Measurements from ENCODE around the gene AKR1D1. TPM values are rescaled to one million over a fixed set of nuclear protein-coding genes. Genes with fewer than 3 reads are reported as not detected.

AKR1D1 gene
- total and polyA plus RNA-seq, 2 of the 13 experiments (the other 11 are each of a cell fraction or from before 2014, with no cell fraction given), result 6.9 to 37.0 TPM

- TF ChIP-seq PHF21A (CRISPR knock-in tag; IDR thresholded peaks at IDR 0.05) (0 out of 2 replicates have a peak, but pooled peaks have one; percentile 39), ZFY (CRISPR knock-in tag; IDR thresholded peaks at IDR 0.05) (no peak), SUZ12 (IDR thresholded peaks at IDR 0.05; ENCODE audit: low read depth, low read length) (no peak), YEATS2 (CRISPR knock-in tag; IDR thresholded peaks at IDR 0.05; ENCODE audit: borderline replicate concordance) (no peak), NR2F2 (IDR thresholded peaks at IDR 0.05; ENCODE audit: borderline replicate concordance, low read depth) (peak; percentile 47; the same call in 1 of the 2 replicates), REXO4 (CRISPR knock-in tag; IDR thresholded peaks at IDR 0.05; ENCODE audit: borderline replicate concordance) (no peak), DBP (CRISPR knock-in tag; IDR thresholded peaks at IDR 0.05; ENCODE audit: not compliant biosample characterization) (no peak), ZMAT5 (CRISPR knock-in tag; IDR thresholded peaks at IDR 0.05; ENCODE audit: borderline replicate concordance, low read depth) (no peak), ZNF605 (CRISPR knock-in tag; IDR thresholded peaks at IDR 0.05) (no peak; the same call in 1 of the 2 replicates), KLF11 (CRISPR knock-in tag; IDR thresholded peaks at IDR 0.05) (no peak), MAZ (IDR thresholded peaks at IDR 0.05; ENCODE audit: borderline replicate concordance, low read depth, low read length) (no peak), MAZ (CRISPR knock-in tag; IDR thresholded peaks at IDR 0.05; ENCODE audit: low read depth) (no peak)
- TF ChIP-seq, protein P1, sequence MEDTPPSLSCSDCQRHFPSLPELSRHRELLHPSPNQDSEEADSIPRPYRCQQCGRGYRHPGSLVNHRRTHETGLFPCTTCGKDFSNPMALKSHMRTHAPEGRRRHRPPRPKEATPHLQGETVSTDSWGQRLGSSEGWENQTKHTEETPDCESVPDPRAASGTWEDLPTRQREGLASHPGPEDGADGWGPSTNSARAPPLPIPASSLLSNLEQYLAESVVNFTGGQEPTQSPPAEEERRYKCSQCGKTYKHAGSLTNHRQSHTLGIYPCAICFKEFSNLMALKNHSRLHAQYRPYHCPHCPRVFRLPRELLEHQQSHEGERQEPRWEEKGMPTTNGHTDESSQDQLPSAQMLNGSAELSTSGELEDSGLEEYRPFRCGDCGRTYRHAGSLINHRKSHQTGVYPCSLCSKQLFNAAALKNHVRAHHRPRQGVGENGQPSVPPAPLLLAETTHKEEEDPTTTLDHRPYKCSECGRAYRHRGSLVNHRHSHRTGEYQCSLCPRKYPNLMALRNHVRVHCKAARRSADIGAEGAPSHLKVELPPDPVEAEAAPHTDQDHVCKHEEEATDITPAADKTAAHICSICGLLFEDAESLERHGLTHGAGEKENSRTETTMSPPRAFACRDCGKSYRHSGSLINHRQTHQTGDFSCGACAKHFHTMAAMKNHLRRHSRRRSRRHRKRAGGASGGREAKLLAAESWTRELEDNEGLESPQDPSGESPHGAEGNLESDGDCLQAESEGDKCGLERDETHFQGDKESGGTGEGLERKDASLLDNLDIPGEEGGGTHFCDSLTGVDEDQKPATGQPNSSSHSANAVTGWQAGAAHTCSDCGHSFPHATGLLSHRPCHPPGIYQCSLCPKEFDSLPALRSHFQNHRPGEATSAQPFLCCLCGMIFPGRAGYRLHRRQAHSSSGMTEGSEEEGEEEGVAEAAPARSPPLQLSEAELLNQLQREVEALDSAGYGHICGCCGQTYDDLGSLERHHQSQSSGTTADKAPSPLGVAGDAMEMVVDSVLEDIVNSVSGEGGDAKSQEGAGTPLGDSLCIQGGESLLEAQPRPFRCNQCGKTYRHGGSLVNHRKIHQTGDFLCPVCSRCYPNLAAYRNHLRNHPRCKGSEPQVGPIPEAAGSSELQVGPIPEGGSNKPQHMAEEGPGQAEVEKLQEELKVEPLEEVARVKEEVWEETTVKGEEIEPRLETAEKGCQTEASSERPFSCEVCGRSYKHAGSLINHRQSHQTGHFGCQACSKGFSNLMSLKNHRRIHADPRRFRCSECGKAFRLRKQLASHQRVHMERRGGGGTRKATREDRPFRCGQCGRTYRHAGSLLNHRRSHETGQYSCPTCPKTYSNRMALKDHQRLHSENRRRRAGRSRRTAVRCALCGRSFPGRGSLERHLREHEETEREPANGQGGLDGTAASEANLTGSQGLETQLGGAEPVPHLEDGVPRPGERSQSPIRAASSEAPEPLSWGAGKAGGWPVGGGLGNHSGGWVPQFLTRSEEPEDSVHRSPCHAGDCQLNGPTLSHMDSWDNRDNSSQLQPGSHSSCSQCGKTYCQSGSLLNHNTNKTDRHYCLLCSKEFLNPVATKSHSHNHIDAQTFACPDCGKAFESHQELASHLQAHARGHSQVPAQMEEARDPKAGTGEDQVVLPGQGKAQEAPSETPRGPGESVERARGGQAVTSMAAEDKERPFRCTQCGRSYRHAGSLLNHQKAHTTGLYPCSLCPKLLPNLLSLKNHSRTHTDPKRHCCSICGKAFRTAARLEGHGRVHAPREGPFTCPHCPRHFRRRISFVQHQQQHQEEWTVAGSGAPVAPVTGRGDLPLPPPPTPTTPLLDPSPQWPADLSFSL (CRISPR knock-in tag; IDR thresholded peaks at IDR 0.05), result no peak
- TF ChIP-seq, protein P2, sequence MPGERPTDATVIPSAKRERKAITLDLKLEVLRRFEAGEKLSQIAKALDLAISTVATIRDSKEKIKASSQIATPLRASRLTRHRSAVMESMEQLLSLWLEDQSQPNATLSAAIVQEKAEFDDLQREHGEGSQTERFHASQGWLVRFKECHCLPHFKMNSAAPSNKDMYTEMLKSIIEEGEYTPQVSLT (CRISPR knock-in tag; IDR thresholded peaks at IDR 0.05; ENCODE audit: borderline replicate concordance, low read depth), result no peak
- TF ChIP-seq, protein P3, sequence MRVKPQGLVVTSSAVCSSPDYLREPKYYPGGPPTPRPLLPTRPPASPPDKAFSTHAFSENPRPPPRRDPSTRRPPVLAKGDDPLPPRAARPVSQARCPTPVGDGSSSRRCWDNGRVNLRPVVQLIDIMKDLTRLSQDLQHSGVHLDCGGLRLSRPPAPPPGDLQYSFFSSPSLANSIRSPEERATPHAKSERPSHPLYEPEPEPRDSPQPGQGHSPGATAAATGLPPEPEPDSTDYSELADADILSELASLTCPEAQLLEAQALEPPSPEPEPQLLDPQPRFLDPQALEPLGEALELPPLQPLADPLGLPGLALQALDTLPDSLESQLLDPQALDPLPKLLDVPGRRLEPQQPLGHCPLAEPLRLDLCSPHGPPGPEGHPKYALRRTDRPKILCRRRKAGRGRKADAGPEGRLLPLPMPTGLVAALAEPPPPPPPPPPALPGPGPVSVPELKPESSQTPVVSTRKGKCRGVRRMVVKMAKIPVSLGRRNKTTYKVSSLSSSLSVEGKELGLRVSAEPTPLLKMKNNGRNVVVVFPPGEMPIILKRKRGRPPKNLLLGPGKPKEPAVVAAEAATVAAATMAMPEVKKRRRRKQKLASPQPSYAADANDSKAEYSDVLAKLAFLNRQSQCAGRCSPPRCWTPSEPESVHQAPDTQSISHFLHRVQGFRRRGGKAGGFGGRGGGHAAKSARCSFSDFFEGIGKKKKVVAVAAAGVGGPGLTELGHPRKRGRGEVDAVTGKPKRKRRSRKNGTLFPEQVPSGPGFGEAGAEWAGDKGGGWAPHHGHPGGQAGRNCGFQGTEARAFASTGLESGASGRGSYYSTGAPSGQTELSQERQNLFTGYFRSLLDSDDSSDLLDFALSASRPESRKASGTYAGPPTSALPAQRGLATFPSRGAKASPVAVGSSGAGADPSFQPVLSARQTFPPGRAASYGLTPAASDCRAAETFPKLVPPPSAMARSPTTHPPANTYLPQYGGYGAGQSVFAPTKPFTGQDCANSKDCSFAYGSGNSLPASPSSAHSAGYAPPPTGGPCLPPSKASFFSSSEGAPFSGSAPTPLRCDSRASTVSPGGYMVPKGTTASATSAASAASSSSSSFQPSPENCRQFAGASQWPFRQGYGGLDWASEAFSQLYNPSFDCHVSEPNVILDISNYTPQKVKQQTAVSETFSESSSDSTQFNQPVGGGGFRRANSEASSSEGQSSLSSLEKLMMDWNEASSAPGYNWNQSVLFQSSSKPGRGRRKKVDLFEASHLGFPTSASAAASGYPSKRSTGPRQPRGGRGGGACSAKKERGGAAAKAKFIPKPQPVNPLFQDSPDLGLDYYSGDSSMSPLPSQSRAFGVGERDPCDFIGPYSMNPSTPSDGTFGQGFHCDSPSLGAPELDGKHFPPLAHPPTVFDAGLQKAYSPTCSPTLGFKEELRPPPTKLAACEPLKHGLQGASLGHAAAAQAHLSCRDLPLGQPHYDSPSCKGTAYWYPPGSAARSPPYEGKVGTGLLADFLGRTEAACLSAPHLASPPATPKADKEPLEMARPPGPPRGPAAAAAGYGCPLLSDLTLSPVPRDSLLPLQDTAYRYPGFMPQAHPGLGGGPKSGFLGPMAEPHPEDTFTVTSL (CRISPR knock-in tag; IDR thresholded peaks at IDR 0.05; ENCODE audit: borderline replicate concordance), result peak; percentile 73; the same call in 1 of the 2 replicates
Measured at GRCh38 chr7:138120140-138120827, 44.0 kb downstream of the AKR1D1 start (continued).

All from HepG2 (cell line).